Panc1 (cell line): ENCODE measurements around the gene FNIP2.

Experiments used
- CTCF ChIP-seq: fragments of 450-650 bp; IDR thresholded peaks from 2 replicates; pipeline ENCODE4 v1.5.1; 2017; ENCODE audit warnings: mild to moderate bottlenecking
- POLR2AphosphoS5 ChIP-seq: IDR thresholded peaks from 2 replicates; pipeline ENCODE4 v1.6.1; 2012; ENCODE audit warnings: mild to moderate bottlenecking, low read depth, low read length, moderate library complexity
- TF ChIP-seq, protein P1 (sequence below), 2 experiments: IDR thresholded peaks; 2 replicates each; pipeline ENCODE4 v1.6.1; 2011 to 2012; ENCODE audit warnings: low read depth in 2 of 2, control low read depth in 1 of 2, low read length in 1 of 2, mild to moderate bottlenecking in 1 of 2, moderate library complexity in 1 of 2; ENCODE audit not compliant: insufficient read depth in 1 of 2

GRCh38 chr4:158841540-158841939 is 72.7 kb downstream of the FNIP2 start:
- no peak for TF ChIP-seq CTCF
- TF ChIP-seq, protein P1, sequence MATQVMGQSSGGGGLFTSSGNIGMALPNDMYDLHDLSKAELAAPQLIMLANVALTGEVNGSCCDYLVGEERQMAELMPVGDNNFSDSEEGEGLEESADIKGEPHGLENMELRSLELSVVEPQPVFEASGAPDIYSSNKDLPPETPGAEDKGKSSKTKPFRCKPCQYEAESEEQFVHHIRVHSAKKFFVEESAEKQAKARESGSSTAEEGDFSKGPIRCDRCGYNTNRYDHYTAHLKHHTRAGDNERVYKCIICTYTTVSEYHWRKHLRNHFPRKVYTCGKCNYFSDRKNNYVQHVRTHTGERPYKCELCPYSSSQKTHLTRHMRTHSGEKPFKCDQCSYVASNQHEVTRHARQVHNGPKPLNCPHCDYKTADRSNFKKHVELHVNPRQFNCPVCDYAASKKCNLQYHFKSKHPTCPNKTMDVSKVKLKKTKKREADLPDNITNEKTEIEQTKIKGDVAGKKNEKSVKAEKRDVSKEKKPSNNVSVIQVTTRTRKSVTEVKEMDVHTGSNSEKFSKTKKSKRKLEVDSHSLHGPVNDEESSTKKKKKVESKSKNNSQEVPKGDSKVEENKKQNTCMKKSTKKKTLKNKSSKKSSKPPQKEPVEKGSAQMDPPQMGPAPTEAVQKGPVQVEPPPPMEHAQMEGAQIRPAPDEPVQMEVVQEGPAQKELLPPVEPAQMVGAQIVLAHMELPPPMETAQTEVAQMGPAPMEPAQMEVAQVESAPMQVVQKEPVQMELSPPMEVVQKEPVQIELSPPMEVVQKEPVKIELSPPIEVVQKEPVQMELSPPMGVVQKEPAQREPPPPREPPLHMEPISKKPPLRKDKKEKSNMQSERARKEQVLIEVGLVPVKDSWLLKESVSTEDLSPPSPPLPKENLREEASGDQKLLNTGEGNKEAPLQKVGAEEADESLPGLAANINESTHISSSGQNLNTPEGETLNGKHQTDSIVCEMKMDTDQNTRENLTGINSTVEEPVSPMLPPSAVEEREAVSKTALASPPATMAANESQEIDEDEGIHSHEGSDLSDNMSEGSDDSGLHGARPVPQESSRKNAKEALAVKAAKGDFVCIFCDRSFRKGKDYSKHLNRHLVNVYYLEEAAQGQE (IDR thresholded peaks at IDR 0.05; ENCODE audit: insufficient read depth in 1 of 2, low read depth in 2 of 2, low read length in 1 of 2) = no peak
- no peak for TF ChIP-seq POLR2AphosphoS5
